Islet precursor cell (in vitro differentiated cells): ENCODE results near the gene NUP155.
A peak's percentile ranks its signal among the peaks of the same experiment; 100 is the strongest.
"Not testable (repeated sequence)": the region's sequence is repeated elsewhere in the genome, so short reads cannot be mapped to it uniquely, and the experiment has no call there.

Experiments
- DNase-seq: peaks from one replicate; pipeline ENCODE4 v3.0.0-alpha.2; 2018

NUP155 gene

GRCh38 chr5:37275511-37275910, 95.4 kb downstream of the NUP155 start:
- DNase-seq, result no peak

GRCh38 chr5:37272511-37272910, 98.4 kb downstream of the NUP155 start:
- DNase-seq, result peak; percentile 63

GRCh38 chr5:37268100-37268499, 102.8 kb downstream of the NUP155 start:
- DNase-seq, result not testable (repeated sequence)

- no peak for DNase-seq
These were observed 115.0 kb downstream of the NUP155 start for GRCh38 chr5:37255774-37256358.

GRCh38 chr5:37254581-37254980, 116.3 kb downstream of the NUP155 start:
- DNase-seq, result no peak

- DNase-seq, result no peak
These were observed 119.2 kb downstream of the NUP155 start for GRCh38 chr5:37251665-37252064.

- no peak for DNase-seq
These were observed 121.1 kb downstream of the NUP155 start for GRCh38 chr5:37249815-37250164.

- peak; percentile 93 for DNase-seq
These were observed 121.7 kb downstream of the NUP155 start, which contains the start of gene CPLANE1 for GRCh38 chr5:37248970-37249814. Gene CPLANE1 (minus strand): TSS chr5:37249376. CDS start chr5:37247698, 1,678 bp downstream.

GRCh38 chr5:37248421-37248969, 122.4 kb downstream of the NUP155 start:
- no peak for DNase-seq

GRCh38 chr5:37247496-37247895, 123.4 kb downstream of the NUP155 start:
- no peak for DNase-seq

- no peak for DNase-seq
These were observed 123.9 kb downstream of the NUP155 start for GRCh38 chr5:37247036-37247435.
